Adrenal gland (tissue), 5 donors: ENCODE results near the gene B4GAT1.

ENCODE experiments used
- POLR2A ChIP-seq, 2 donors: fragments of 450-650 bp; IDR thresholded peaks; one replicate each; pipeline ENCODE4 v1.6.1; 2017; ENCODE audit warnings: antibody characterized with exemption in 2 of 2, mild to moderate bottlenecking in 2 of 2, moderate library complexity in 1 of 2
- TF ChIP-seq, protein P1 (sequence below), 6 experiments: fragments of 450-650 bp in 4 of 6; fragments of 200-600 bp in 2 of 6; sonication (generic) in 1 of 6; IDR thresholded peaks; 1 replicate in 5 of 6; 2 replicates in 1 of 6; pipeline versions ENCODE4 v1.5.1 to v1.8.0; 2016 to 2021; ENCODE audit warnings: antibody characterized with exemption in 6 of 6, mild to moderate bottlenecking in 2 of 6, moderate library complexity in 1 of 6
- donor health status: DM: no; HTN: no; CAD: no.

DNA sequence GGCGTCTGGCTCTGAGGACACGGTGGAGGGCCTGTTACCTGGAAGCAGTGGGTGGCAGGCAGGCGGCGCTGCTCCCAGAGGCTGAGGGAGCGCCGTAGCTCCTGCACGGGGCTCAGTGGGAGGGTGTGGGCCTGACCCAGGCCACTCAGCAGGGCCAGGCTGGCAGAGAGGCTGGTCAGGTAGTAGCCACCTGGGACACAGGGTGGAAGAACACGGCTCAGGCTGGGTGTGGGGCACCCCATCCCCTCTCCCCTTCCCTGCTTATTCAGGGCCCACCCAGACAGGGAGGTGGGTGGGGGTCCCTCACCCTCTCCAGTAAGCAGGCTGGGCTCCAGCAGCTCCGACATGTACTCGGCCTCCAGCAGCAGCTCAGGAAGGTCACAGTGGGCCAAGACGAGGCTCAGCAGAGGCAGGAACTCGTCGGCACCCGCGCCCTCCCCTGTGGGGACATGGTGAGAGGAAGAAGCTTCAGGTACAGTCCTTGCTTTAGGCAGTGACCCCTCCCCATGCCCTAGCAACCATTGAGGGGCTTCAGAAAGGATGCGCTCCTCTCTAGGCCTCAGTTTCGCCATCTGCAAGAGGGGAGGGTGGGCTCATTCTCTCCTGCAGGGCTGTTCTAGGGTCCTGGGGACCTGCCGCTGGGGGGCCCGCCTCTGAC, 14.1 kb downstream of the B4GAT1 start:
- TF ChIP-seq, protein P1, sequence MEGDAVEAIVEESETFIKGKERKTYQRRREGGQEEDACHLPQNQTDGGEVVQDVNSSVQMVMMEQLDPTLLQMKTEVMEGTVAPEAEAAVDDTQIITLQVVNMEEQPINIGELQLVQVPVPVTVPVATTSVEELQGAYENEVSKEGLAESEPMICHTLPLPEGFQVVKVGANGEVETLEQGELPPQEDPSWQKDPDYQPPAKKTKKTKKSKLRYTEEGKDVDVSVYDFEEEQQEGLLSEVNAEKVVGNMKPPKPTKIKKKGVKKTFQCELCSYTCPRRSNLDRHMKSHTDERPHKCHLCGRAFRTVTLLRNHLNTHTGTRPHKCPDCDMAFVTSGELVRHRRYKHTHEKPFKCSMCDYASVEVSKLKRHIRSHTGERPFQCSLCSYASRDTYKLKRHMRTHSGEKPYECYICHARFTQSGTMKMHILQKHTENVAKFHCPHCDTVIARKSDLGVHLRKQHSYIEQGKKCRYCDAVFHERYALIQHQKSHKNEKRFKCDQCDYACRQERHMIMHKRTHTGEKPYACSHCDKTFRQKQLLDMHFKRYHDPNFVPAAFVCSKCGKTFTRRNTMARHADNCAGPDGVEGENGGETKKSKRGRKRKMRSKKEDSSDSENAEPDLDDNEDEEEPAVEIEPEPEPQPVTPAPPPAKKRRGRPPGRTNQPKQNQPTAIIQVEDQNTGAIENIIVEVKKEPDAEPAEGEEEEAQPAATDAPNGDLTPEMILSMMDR (IDR thresholded peaks at IDR 0.05) = no peak
- TF ChIP-seq POLR2A (IDR thresholded peaks at IDR 0.05) = no peak
